Activated B cell treated with CpG ODN at 0.5 μM for 24 hours (primary cell): ENCODE results near the gene CD8A. TPM values are rescaled to one million over a fixed set of nuclear protein-coding genes. Genes with fewer than 3 reads are reported as not detected.
A peak's percentile ranks its signal among the peaks of the same experiment; 100 is the strongest.

Experiments used
- ATAC-seq: fragments of 200-7000 bp; cut with Tn5 transposase; one replicate; pipeline ENCODE4 v1.10.0; 2021; ENCODE audit warnings: low read depth, mild to moderate bottlenecking, moderate library complexity
- CTCF ChIA-PET: fragments of 350-600 bp; sonication (Branson Sonifier 250); formaldehyde crosslinking; loops from one replicate; lab custom pipeline; 2021; ENCODE audit warnings: antibody characterized with exemption; lab: Charles Lee
- POLR2A ChIA-PET: fragments of 350-600 bp; sonication (Branson Sonifier 250); formaldehyde crosslinking; loops from one replicate; lab custom pipeline; 2021; ENCODE audit warnings: antibody characterized with exemption; lab: Charles Lee
- DNase-seq: peaks from one replicate; pipeline ENCODE4 v3.0.0; 2022
- H3K27ac Mint-ChIP-seq: one replicate; pipeline ENCODE4 v1.8.0; 2020; ENCODE audit warnings: mixed read lengths
- H3K27me3 Mint-ChIP-seq: one replicate; pipeline ENCODE4 v1.8.0; 2021; ENCODE audit warnings: mixed read lengths
- H3K36me3 Mint-ChIP-seq: one replicate; pipeline ENCODE4 v1.8.0; 2021; ENCODE audit warnings: low read depth, mixed read lengths
- H3K4me1 Mint-ChIP-seq: one replicate; pipeline ENCODE4 v1.8.0; 2021; ENCODE audit warnings: mixed read lengths
- H3K4me3 Mint-ChIP-seq: one replicate; pipeline ENCODE4 v1.8.0; 2020; ENCODE audit warnings: mild to moderate bottlenecking, mixed read lengths
- H3K9me3 Mint-ChIP-seq: one replicate; pipeline ENCODE4 v1.8.0; 2020; ENCODE audit warnings: mixed read lengths
- CTCF ChIP-seq: fragments of 200-600 bp; IDR thresholded peaks from one replicate; pipeline ENCODE4 v1.8.0; 2022; ENCODE audit warnings: antibody characterized with exemption, mild to moderate bottlenecking
- intact Hi-C: fragments of 100-400 bp; cut with micrococcal nuclease; formaldehyde crosslinking; loops from one replicate; pipeline ENCODE4 v1.15.1; 2024
- total RNA-seq: library from RNA; stranded (reverse); gene quantifications from 2 replicates; pipeline ENCODE4 v1.2.3, GENCODE V29; 2022

CD8A gene
- total RNA-seq, 1 donor from 2014 or later: 0.18 TPM

DNA sequence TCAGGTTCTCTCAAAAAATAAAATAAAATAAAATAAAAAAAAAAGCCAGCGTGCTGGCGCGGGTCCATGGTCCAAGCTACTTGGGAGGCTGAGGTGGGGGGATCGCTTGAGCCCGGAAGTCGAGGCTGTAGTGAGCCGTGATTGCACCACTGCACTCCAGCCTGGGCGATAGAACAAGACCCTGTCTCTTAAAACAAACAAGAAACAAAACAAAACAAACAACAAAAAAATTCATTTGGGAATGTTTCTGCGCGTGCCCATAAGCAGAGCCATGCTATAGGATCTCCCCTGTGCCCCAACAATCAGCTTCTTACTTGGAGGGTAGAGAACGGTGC is 16.4 kb upstream of the CD8A start:
- no peak for ATAC-seq

GRCh38 chr2:86806059-86806857 is 15.5 kb upstream of the CD8A start:
- Mint-ChIP-seq H3K4me1 (peaks cover 26% of the 10 kb centered on the region), H3K9me3 (no peaks in the 10 kb centered on the region), H3K4me3 (no peak overlapping the region), H3K27ac (no peak overlapping the region), H3K36me3 (no peaks in the 10 kb centered on the region), H3K27me3 (peaks cover 37% of the 10 kb centered on the region)
- DNase-seq (no peak), ATAC-seq (no peak)
- ChIA-PET POLR2A (no interaction called here), CTCF (no interaction called here)
- intact Hi-C loops: no loop called here
- TF ChIP-seq CTCF: no peak

More for the DNA sequence above, 16.4 kb upstream of the CD8A start:
- ChIA-PET CTCF (interaction anchor here (1.4 kb wide), 1 partner anchor 42 kb away, joined by 8 read pairs; no protein-coding TSS in a partner anchor), POLR2A (interaction anchor here (1.3 kb wide), 1 partner anchor 1210 kb away, joined by 5 read pairs; no protein-coding TSS in a partner anchor)
- Mint-ChIP-seq H3K27me3 (peaks cover 42% of the 10 kb centered on the region), H3K4me3 (peak overlapping the region; percentile 89), H3K4me1 (peaks cover 26% of the 10 kb centered on the region), H3K27ac (no peak overlapping the region), H3K9me3 (no peaks in the 10 kb centered on the region), H3K36me3 (no peaks in the 10 kb centered on the region)
- intact Hi-C loops: no loop called here
- DNase-seq: no peak
- TF ChIP-seq CTCF: no peak

DNA sequence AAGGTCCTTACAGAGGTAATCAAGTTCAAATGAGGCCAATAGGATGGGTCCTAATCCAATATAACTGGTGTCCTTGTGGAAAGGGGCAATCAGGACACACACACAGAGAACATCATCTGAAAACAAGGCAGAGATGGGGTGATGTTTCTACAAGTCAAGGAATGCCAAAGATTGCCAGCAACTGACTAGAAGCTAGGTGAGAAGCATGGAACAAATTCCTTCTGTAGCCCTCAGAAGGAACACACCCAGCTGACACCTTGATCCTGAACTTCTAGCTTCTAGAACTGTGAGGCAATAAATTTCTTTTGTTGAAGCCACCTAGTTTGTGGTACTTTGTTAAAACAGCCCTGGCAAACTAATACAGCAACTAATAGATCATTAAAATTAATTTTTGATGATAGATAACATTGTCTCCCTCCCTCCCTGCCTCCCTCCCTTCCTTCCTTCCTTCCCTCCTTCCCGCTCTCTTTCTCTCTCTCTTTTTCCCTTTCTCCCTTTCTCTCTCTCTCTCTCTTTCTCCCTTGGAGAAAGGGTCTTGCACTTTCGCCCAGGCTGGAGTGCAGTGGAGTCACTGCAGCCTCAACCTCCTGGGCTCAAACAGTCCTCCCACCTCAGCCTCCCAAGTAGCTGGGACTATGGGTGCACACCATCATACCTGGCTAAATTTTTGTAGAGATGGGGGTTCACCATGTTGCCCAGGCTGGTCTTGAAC is 10.3 kb upstream of the CD8A start:
- no peak for DNase-seq
- CTCF ChIA-PET: no interaction called here
- Mint-ChIP-seq H3K36me3 (peaks cover 3% of the 10 kb centered on the region), H3K27me3 (peaks cover 12% of the 10 kb centered on the region), H3K27ac (no peak overlapping the region), H3K4me3 (no peak overlapping the region), H3K9me3 (peaks cover 14% of the 10 kb centered on the region), H3K4me1 (no peaks in the 10 kb centered on the region)
- no peak for ATAC-seq
- intact Hi-C loops: no loop called here
- TF ChIP-seq CTCF: no peak
- POLR2A ChIA-PET: no interaction called here

- Mint-ChIP-seq H3K27me3 (peaks cover 61% of the 10 kb centered on the region), H3K36me3 (peaks cover 10% of the 10 kb centered on the region), H3K4me3 (no peak overlapping the region), H3K4me1 (peaks cover 20% of the 10 kb centered on the region), H3K9me3 (peaks cover 28% of the 10 kb centered on the region), H3K27ac (no peak overlapping the region)
- ATAC-seq: no peak
- CTCF ChIA-PET: no interaction called here
- POLR2A ChIA-PET: no interaction called here
- no peak for TF ChIP-seq CTCF
- intact Hi-C loops: no loop called here
- no peak for DNase-seq
Measured at GRCh38 chr2:86794861-86795260, 4.1 kb upstream of the CD8A start.

DNA sequence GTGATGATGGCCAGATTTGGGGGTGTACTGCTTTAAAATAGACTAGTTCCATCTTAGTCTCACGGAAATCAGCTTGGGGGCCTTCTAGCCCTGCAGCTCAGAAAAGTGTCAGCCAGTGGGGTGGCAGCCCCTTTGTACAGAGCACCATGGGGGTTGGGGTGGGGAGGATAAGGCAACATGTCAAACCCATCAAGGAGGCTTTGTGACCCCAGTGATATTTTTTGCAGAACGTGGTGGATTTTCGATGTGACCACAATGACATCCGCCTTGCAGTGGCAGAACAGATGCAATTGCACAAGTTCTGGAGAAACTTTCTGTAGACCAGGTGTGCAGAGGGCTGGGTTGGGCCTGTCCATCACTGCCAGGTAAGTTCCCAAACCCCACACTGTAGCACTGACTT is 3.0 kb upstream of the CD8A start:
- no peak for ATAC-seq
- intact Hi-C loops: no loop called here
- no peak overlapping the region for H3K4me3 Mint-ChIP-seq
- no peak overlapping the region for H3K27ac Mint-ChIP-seq
- DNase-seq: no peak
- peaks cover 10% of the 10 kb centered on the region for H3K36me3 Mint-ChIP-seq
- POLR2A ChIA-PET: no interaction called here
- peaks cover 23% of the 10 kb centered on the region for H3K4me1 Mint-ChIP-seq
- peaks cover 28% of the 10 kb centered on the region for H3K9me3 Mint-ChIP-seq
- peaks cover 62% of the 10 kb centered on the region for H3K27me3 Mint-ChIP-seq
- TF ChIP-seq CTCF: no peak
- CTCF ChIA-PET: no interaction called here
